Forelimb muscle (tissue), 1 donor: ENCODE data around the gene PRKCH. TPM values are rescaled to one million over a fixed set of nuclear protein-coding genes. Genes with fewer than 3 reads are reported as not detected.
"Not testable (repeated sequence)": the region's sequence is repeated elsewhere in the genome, so short reads cannot be mapped to it uniquely, and the experiment has no call there.

Source experiments
- DNase-seq: peaks from one replicate; pipeline ENCODE4 v3.0.0-alpha.2; 2013; ENCODE audit warnings: low read depth
- polyA plus RNA-seq: library from polyadenylated mRNA; unstranded; fragments of 120-200 nt; gene quantifications from one replicate; pipeline ENCODE4 v1.2.1, GENCODE V29; 2013; ENCODE audit not compliant: insufficient read length

The PRKCH gene
- polyA plus RNA-seq, 1 donor = 11.5 TPM

- no peak for DNase-seq
Observed at GRCh38 chr14:61308198-61308597, 13.2 kb upstream of the PRKCH start.

GRCh38 chr14:61308701-61309100 is 12.7 kb upstream of the PRKCH start:
- DNase-seq = not testable (repeated sequence)

- DNase-seq = no peak
Observed at GRCh38 chr14:61315313-61315712, 6.1 kb upstream of the PRKCH start.

GRCh38 chr14:61319086-61319485 is 2.3 kb upstream of the PRKCH start:
- no peak for DNase-seq

- no peak for DNase-seq
Observed at GRCh38 chr14:61319706-61320105, 1.7 kb upstream of the PRKCH start.

GRCh38 chr14:61320170-61320569 is 1.2 kb upstream of the PRKCH start:
- not testable (repeated sequence) for DNase-seq

GRCh38 chr14:61320806-61321384 is 484 bp upstream of the PRKCH start:
- no peak for DNase-seq

GRCh38 chr14:61322011-61322798 is 826 bp downstream of the PRKCH start:
- DNase-seq = no peak

GRCh38 chr14:61322799-61323290 is 1.5 kb downstream of the PRKCH start:
- DNase-seq = no peak

- no peak for DNase-seq
Observed at GRCh38 chr14:61323970-61324369, 2.6 kb downstream of the PRKCH start.

- DNase-seq = no peak
Observed at GRCh38 chr14:61325166-61325565, 3.8 kb downstream of the PRKCH start.

- no peak for DNase-seq
Observed at GRCh38 chr14:61326146-61326545, 4.8 kb downstream of the PRKCH start.

- no peak for DNase-seq
Observed at GRCh38 chr14:61326847-61327246, 5.5 kb downstream of the PRKCH start.

GRCh38 chr14:61328626-61329262 is 7.4 kb downstream of the PRKCH start:
- DNase-seq = no peak

- no peak for DNase-seq
Observed at GRCh38 chr14:61329478-61330051, 8.2 kb downstream of the PRKCH start.

- no peak for DNase-seq
Observed at GRCh38 chr14:61330511-61330910, 9.1 kb downstream of the PRKCH start.

GRCh38 chr14:61331992-61332657 is 10.7 kb downstream of the PRKCH start:
- no peak for DNase-seq

- no peak for DNase-seq
Observed at GRCh38 chr14:61332658-61333029, 11.3 kb downstream of the PRKCH start.

- DNase-seq = no peak
Observed at GRCh38 chr14:61333087-61333486, 11.7 kb downstream of the PRKCH start.

GRCh38 chr14:61334197-61334701 is 12.9 kb downstream of the PRKCH start:
- no peak for DNase-seq

GRCh38 chr14:61335049-61335448 is 13.7 kb downstream of the PRKCH start:
- DNase-seq = no peak
